HG02798 (cell line): ENCODE measurements around the gene CCDC57.
A peak's percentile ranks its signal among the peaks of the same experiment; 100 is the strongest.

Source experiments
- ATAC-seq: cut with Tn5 transposase; IDR thresholded peaks from one replicate; pipeline ENCODE4 v1.9.1; 2021; ENCODE audit warnings: mild to moderate bottlenecking; ENCODE audit not compliant: unreplicated experiment, poor library complexity

Gene CCDC57

GRCh38 chr17:82114447-82114846 lies 98.2 kb downstream of the CCDC57 start:
- ATAC-seq = no peak

GRCh38 chr17:82113941-82114340 lies 98.7 kb downstream of the CCDC57 start:
- ATAC-seq = no peak

- no peak for ATAC-seq
These were observed 99.2 kb downstream of the CCDC57 start for GRCh38 chr17:82113422-82113821.

GRCh38 chr17:82112914-82113311 lies 99.7 kb downstream of the CCDC57 start:
- no peak for ATAC-seq

DNA sequence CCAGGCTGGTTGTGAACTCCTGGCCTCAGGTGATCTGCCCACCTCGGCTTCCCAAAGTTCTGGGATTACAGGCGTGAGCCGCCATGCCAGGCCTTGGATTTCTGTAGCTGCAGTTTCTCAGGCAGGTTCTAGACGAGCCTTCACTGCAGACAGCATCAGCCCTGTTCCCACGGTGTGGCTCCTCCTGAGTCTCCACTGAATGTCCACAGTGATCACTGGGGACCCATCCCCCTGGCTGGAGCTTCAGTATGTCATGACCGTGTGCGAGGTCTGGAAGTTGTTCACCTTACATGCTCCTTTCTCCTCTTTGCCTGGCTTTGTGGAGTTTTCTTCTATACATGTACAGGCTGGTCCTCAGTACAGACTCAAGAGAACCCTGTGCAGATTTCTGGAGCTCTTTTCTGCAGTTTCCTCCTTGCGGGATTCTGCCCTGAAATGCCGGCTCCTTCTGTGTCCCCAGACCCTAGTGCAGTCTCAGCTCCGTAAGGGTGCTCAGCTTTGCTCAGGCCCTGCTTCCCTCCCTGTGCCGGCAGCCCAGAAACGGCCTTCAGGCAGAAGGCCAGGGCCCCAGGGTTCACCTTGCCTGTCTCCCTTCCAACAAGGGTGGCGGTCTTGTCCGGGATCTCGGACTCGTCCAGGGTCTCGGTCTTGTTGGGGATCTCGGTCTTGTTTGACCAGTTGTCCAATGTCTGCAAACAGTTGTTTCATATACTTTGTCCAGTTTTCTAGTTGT lies 100.3 kb downstream of the CCDC57 start:
- ATAC-seq = no peak

DNA sequence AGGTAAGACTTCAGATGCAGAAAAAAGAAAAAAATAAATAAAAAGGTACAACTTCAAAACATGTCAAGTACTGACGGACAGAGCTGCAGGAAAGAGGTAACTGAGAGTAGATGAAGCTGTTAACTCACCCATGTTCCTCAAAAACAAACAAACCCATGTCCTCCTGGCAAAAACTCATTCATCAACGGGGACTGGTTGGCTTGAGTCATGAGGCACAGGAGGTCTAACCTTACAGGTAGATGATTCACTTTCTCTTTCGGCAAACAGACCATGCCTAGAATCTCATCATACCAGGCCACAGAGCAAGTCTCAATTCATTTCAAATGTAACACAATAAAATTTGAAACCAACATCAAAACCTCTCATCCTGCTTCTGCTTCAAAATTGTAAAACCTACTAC lies 102.3 kb downstream of the CCDC57 start:
- ATAC-seq = no peak

DNA sequence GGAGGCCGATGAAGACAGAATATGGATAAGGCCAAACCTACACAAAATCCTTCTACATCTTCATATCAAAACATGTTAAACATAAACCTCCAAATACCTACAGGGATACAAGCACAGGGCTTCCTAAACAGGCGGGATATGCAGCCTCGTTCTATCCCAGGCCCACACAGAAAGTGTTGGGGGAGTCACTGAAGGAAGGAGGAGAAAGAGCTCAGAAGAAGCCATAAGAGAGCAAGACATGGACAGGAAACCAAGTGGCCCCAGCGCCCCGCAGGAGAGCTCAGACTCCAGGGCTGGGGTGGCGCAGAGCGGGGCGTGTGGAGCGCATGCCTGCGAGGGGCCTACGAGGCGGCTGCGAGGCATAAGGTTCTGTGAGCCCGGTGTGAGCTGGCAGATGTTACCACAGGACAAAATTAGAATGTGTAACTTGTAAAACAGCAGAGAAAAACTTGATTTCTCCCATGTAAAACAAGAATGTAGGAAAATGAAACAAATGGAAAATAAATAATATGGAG lies 103.6 kb downstream of the CCDC57 start:
- ATAC-seq = no peak

DNA sequence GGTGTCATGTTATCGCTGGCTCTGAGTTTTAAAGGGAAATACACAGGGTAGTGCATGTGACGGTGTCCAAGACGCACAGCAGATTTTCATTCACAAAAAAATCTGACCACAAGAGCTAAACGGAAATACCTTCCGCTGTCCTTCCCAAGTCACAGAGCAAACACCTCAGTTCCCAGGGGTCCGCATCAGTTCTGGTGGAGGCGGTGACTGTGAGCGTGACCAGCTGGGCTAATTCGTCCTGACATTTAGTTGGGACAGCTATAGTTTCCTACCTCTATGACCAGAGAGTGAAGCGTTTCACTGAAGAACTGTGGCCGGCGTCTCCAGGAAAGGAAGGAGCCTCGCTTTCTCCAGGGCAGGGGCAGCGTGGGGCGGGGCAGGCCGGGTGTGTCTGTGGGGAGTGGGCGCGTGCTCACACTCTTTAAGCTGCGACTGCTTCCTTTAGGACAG lies 104.1 kb downstream of the CCDC57 start:
- ATAC-seq = no peak

DNA sequence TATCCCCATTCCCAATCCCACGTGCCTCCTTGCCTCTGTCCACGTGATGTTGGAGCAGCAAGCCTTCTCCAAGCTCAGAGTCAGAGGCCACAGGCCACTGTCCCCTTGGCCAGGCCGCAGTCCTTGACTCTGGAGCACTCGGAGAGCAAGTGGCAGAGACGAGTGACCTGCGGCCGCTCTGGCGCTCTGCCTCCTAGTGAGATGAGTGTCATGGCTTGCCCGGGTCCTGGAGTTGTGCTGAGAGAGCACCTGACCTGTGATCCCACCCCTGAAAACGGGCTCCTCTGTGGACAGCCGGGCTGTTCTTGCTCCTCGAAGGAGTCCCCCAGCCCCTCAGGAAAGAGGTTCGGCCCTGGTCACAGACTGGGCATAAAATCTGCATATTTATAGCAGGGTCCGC lies 104.6 kb downstream of the CCDC57 start:
- no peak for ATAC-seq

DNA sequence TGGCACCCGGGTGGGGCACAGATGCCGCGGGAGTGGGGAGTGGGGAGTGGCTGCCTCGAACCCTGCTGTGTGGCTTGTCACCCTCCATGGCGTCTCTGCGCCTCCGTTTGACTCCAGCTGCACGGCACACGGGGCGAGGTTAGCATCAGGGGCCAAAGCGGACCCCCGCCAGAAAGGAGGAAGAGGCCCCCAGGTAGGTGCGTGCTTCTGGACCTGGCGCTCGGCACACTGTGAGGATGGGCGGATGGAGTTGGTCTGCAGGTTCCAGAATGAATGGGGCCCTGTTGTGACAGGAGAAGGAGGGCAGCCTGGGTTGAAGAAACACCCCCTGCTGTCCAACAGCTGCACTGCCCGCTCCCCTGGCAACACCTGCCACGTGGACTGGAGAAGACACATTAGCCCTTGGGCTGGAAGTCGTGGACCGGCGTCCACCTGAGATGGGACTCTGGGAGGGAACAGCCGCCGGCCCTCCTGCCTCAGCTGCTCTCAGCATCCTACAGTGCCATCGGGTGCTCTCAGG lies 105.2 kb downstream of the CCDC57 start:
- ATAC-seq = no peak

DNA sequence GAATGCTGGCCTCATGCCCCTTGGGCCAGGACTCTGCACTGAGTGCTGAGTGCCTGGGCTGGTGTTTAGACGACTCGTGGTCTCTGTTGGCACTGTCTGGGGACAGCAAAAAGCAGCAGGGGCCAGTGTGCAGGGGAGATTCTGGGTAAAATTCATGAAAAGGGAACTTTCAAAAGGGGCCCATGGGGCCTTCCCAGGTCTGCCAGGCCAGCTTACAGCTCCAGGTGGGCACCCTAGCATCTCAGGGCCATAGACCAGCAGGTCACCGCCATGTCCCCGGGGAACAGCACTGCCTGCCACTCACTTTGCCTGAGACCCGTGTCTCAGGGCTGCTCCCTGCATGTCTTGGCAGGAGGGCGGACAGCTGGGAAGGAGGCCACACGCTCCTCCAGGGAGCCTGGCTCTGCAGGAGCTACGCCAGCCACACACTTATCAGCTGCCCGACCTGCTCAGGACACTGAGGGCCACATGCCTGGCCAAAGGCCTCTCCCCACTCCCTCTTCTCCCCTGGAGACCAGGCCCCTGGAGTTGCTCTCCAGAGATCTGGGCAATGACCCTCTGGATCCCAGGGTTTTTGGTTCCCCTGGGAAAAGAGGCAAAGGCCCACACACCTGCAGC lies 105.8 kb downstream of the CCDC57 start:
- ATAC-seq = peak; percentile 1

GRCh38 chr17:82105882-82106687 lies 106.6 kb downstream of the CCDC57 start:
- peak; percentile 81 for ATAC-seq

DNA sequence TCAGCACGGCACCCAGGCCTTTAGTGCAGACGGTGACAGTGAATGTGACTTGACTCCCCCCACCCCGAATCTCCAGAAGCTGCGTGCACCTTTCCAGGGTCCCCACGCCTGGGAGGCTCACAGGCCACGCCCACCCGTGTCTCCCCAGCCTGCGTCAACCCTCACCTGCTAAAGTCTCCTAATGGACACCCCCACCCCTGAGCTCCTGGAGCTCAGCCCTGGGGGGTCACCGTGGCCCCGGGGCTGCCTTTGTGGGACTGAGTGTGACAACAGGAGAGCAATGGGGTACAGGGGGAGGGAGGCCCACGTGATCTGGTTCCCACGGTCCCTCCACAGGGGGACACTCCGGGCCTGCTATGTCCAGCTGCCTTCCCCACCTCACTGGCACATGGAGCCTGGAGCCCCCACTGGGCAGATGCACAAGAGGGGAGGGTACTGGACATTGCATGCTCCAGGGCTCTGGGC lies 107.2 kb downstream of the CCDC57 start:
- no peak for ATAC-seq

GRCh38 chr17:82104797-82105416 lies 107.7 kb downstream of the CCDC57 start:
- no peak for ATAC-seq

DNA sequence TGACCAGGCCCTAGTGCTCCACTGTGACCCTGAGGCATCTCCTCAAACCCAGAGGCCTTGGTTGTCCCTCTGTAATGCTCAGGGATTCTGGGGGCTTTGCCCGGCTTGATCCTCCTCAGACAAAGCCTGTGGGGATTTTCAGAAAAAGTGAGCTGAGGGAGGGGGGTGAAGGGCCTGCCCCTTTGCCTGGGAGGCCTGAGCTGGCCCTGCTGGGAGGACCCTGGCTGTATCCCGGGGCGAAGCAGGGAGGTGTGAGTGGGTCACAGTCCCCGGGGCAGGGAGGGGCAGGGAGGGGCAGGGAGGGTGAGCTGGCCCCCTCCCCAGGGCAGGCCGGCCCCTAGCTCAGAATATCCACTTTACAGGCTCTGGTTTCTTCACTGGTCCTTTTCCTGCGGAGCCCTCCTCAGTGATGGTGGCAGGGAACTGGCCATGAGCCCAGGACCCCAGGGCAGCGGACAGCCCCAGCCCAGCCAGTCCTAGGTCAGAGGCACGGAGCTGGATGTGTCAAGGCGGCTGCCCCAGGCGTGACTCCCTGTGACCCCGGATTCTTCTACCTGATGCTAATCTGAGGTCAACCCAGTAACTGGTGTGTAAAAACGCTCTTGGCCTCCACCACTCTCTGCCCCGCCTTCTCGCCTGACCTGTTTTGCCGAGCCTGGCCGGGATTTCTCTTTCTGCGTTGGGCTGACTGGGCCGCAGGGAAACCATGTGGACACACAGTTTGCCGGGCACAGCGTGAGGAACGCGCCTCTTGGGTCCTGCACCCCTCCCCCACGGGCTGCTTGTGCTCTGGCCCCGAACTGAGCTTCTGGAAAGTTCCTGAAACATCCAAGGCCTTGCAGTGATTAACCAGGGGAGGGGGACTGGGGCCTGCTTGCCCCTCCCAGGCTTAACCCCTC lies 108.8 kb downstream of the CCDC57 start:
- no peak for ATAC-seq

GRCh38 chr17:82101767-82102679 lies 110.6 kb downstream of the CCDC57 start:
- no peak for ATAC-seq

- no peak for ATAC-seq
These were observed 111.3 kb downstream of the CCDC57 start for GRCh38 chr17:82101301-82101715.
